Natural killer cell (primary cell): ENCODE results near the gene AOC2. TPM values are rescaled to one million over a fixed set of nuclear protein-coding genes. Genes with fewer than 3 reads are reported as not detected.

ENCODE experiments used
- ATAC-seq, 3 donors: fragments of 150-1000 bp in 2 of 3; fragments of 200-7000 bp in 1 of 3; cut with Tn5 transposase; 1 replicate in 1 of 3; 2 replicates in 2 of 3; pipeline ENCODE4 v1.10.0; 2021; ENCODE audit warnings: mild to moderate bottlenecking in 2 of 3, moderate library complexity in 2 of 3
- DNase-seq, 2 donors: peaks; one replicate each; pipeline versions ENCODE4 v3.0.0 to v3.0.0-alpha.2; 2013 to 2021; ENCODE audit warnings: mixed read lengths in 1 of 2
- H3K27ac ChIP-seq: one replicate; pipeline ENCODE4 v1.5.1; 2013; ENCODE audit warnings: mild to moderate bottlenecking, low read length
- H3K27me3 ChIP-seq: one replicate; pipeline ENCODE4 v1.6.1; 2013; ENCODE audit warnings: low read length; ENCODE audit not compliant: control insufficient read depth, insufficient read depth
- H3K36me3 ChIP-seq: one replicate; pipeline ENCODE4 v1.6.1; 2013; ENCODE audit warnings: low read length; ENCODE audit not compliant: control insufficient read depth, insufficient read depth
- H3K4me1 ChIP-seq: one replicate; pipeline ENCODE4 v1.6.1; 2013; ENCODE audit warnings: low read length; ENCODE audit not compliant: control insufficient read depth, insufficient read depth
- H3K4me3 ChIP-seq: one replicate; pipeline ENCODE4 v1.5.1; 2013; ENCODE audit warnings: low read length
- H3K9me3 ChIP-seq: one replicate; pipeline ENCODE4 v1.6.1; 2013; ENCODE audit warnings: low read length; ENCODE audit not compliant: control insufficient read depth, insufficient read depth
- H3K27ac Mint-ChIP-seq, 2 donors: one replicate each; pipeline ENCODE4 v1.8.0; 2022; ENCODE audit warnings: mild to moderate bottlenecking in 2 of 2, mixed read lengths in 2 of 2, moderate library complexity in 1 of 2
- H3K27me3 Mint-ChIP-seq, 2 donors: one replicate each; pipeline ENCODE4 v1.8.0; 2022; ENCODE audit warnings: low read depth in 2 of 2, mixed read lengths in 2 of 2
- H3K36me3 Mint-ChIP-seq: one replicate; pipeline ENCODE4 v1.8.0; 2022; ENCODE audit warnings: mixed read lengths
- H3K4me1 Mint-ChIP-seq, 2 donors: one replicate each; pipeline ENCODE4 v1.8.0; 2022; ENCODE audit warnings: mixed read lengths in 2 of 2
- H3K4me3 Mint-ChIP-seq: one replicate; pipeline ENCODE4 v1.8.0; 2022; ENCODE audit warnings: mild to moderate bottlenecking, moderate library complexity, mixed read lengths
- H3K9me3 Mint-ChIP-seq, 2 donors: one replicate each; pipeline ENCODE4 v1.8.0; 2022; ENCODE audit warnings: mixed read lengths in 2 of 2
- CTCF ChIP-seq: fragments of 200-600 bp; IDR thresholded peaks from one replicate; pipeline ENCODE4 v1.8.0; 2022; ENCODE audit warnings: antibody characterized with exemption
- WGBS: methylation state at CpG from one replicate; pipeline ENCODE4 v1.1.7; 2013; ENCODE audit warnings: missing lambda C conversion rate; ENCODE audit not compliant: insufficient coverage; 5-methylcytosine and 5-hydroxymethylcytosine counted together
- intact Hi-C: fragments of 100-400 bp; cut with micrococcal nuclease; formaldehyde crosslinking; loops from one replicate; pipeline ENCODE4 v1.14.2; 2022
- total RNA-seq, 4 donors: library from RNA; stranded (reverse); fragments of 120-200 nt in 1 of 4; gene quantifications; one replicate each; pipeline versions ENCODE4 v1.2.3 to v1.2.4, GENCODE V29; 2013 to 2022

AOC2 gene
- total RNA-seq, 3 donors from 2014 or later (not counting 1 experiment from before 2014, with no cell fraction given): 3.0 to 3.9 (median 3.5) TPM

DNA sequence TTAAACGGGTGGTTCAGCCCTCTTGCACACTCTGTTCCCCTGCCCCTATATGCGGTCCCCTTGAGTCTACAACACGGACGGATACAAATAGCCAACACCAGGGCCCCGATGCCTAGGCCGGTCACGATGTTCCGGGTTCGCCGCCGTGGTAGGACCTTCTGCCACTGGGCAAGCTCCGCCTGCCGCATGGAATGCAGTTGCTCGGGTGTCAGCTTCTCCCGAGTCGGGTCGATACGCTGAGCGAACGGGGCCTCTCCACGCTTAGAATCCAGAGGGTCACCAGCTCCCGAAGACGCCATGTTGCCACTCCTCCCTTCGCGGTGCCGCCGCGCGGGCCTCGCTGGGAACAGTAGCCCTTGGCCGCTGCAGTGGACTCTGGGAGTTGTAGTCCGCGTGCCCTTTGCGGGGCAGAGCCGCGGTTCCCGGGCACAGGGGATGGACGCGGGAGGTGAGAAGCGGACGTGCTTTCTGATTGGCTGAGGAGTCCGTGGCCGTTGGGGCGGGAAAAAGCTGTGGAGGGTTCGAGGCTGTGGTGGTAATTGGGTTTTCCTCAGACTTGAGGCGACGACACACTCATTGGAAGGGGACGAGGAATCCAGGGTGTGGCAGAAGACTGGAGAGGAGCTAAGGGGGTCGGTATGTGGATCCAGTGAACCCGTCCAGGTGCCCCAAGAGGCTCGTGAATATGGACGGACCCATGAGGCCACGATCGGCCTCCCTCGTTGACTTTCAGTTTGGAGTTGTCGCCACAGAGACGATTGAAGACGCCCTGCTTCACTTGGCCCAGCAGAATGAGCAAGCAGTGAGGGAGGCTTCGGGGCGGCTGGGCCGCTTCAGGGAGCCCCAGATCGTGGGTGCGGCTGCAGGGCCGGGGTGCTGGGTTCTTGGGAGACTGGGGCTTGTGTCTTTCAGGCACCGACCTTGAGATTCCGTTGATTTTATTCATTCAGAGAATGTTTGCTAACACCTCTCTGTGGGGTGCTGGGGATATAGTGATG is 45.7 kb upstream of the AOC2 start, which contains the start of the genes CNTD1 and COA3:
CNTD1 (plus strand) TSS at position 479 of the 998 bp plus-strand sequence; CDS start at position 686, 207 bp downstream.
COA3 (minus strand) TSS at position 322 of the 998 bp plus-strand sequence; CDS start at position 299, 23 bp downstream.
- ATAC-seq (peak; percentile 92 to 100 (median 99)), DNase-seq (peak; percentile 65 to 83)
- peaks cover 19% of the 10 kb centered on the region for H3K4me1 ChIP-seq
- Mint-ChIP-seq H3K4me1 (peaks cover 18 to 37% of the 10 kb centered on the region in 2 donors), H3K36me3 (no peaks in the 10 kb centered on the region), H3K27me3 (peaks cover 0 to 3% of the 10 kb centered on the region in 2 donors), H3K27ac (peak within 1 kb of the TSS; percentile 85 to 90), H3K9me3 (no peaks in the 10 kb centered on the region), H3K4me3 (peak within 1 kb of the TSS; percentile 99)
- intact Hi-C loops: no loop called here
- H3K27me3 ChIP-seq: no peaks in the 10 kb centered on the region
- no peak within 1 kb of the TSS for H3K27ac ChIP-seq
- H3K4me3 ChIP-seq: peak within 1 kb of the TSS; percentile 79
- no peaks in the 10 kb centered on the region for H3K9me3 ChIP-seq
- 27% methylated on average over 66 of the region's 66 CpGs for WGBS
- H3K36me3 ChIP-seq: no peaks in the 10 kb centered on the region
- TF ChIP-seq CTCF: no peak

DNA sequence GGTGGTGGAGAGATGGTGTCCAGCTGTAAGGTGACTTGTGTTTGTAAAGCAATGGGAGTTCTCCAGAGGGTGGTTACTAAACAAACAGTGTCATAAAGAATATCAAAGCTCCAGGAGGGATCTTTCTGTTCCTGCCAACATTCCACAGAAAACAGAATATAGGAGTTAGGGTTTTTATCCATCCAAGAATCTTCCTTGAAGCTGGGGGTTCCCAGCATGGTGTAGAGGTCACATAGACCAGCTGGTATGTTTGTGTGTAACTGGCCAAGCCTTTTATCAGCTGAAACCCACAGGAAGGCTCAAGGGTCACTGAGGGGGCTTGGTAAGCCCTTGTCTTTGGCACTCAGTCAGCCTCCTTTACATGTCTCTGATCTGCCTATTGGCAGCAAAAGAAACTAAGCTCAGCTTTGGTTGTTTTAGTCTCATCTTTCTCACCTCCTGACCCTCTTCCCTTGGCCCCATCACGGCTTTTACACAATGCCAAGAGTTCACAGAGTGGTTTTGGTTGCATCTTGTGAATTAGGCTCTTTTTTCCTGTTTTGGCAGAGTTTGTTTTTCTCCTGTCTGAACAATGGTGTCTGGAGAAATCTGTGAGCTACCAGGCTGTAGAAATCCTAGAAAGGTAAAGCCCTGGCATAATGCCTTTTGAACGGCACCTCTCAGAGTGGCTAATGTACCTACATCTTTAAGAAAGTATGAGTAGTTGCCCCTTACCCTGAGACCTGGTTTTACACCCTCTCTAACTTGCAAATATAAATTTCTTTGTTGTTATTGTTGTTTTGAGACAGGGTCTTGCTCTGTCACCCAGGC is 41.1 kb upstream of the AOC2 start:
- Mint-ChIP-seq H3K27ac (no peak overlapping the region), H3K9me3 (no peaks in the 10 kb centered on the region), H3K27me3 (peaks cover 0 to 3% of the 10 kb centered on the region in 2 donors)

DNA sequence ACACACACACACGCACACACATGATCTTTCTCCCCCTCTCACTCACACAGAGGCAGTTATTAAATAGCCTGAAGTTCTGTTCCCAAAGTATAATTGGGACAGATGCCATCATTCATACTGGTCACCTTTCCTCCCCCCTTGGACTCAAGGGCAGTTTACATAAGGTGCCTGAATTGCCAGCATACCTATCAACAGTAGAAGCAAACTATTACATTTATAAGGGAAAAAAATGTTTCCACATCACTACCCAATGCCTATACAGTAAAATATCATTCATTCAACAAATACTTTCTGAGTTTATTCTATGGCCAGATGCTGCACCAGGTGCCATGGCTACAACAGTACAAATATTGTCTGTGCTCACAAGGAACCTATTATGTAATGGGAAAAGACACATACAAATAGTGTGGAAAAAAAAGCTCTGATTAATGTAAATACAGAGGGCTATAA is 39.4 kb upstream of the AOC2 start:
- no peak overlapping the region for H3K4me3 ChIP-seq
- no peak for ATAC-seq
- H3K27me3 ChIP-seq: no peaks in the 10 kb centered on the region
- H3K27me3 Mint-ChIP-seq: no peaks in the 10 kb centered on the region
- intact Hi-C loops: no loop called here
- H3K4me3 Mint-ChIP-seq: no peak overlapping the region
- no peaks in the 10 kb centered on the region for H3K9me3 ChIP-seq
- H3K27ac ChIP-seq: no peak overlapping the region
- H3K4me1 Mint-ChIP-seq: no peaks in the 10 kb centered on the region
- H3K36me3 ChIP-seq: peaks cover 8% of the 10 kb centered on the region
- no peak for DNase-seq
- H3K36me3 Mint-ChIP-seq: no peaks in the 10 kb centered on the region
- no peaks in the 10 kb centered on the region for H3K9me3 Mint-ChIP-seq
- no peak for TF ChIP-seq CTCF
- WGBS: 96% methylated on average over 1 of the region's 1 CpG
- no peaks in the 10 kb centered on the region for H3K4me1 ChIP-seq
- no peak overlapping the region for H3K27ac Mint-ChIP-seq

More for the DNA sequence above, 41.1 kb upstream of the AOC2 start:
- Mint-ChIP-seq H3K36me3 (no peaks in the 10 kb centered on the region), H3K4me1 (peaks cover 7% of the 10 kb centered on the region in 2 donors), H3K4me3 (no peak overlapping the region)
- no peaks in the 10 kb centered on the region for H3K9me3 ChIP-seq
- peaks cover 8% of the 10 kb centered on the region for H3K4me1 ChIP-seq
- 84% methylated on average over 2 of the region's 2 CpGs for WGBS
- intact Hi-C loops: no loop called here
- ATAC-seq: no peak
- H3K4me3 ChIP-seq: no peak overlapping the region
- no peak for DNase-seq
- H3K27me3 ChIP-seq: no peaks in the 10 kb centered on the region
- no peaks in the 10 kb centered on the region for H3K36me3 ChIP-seq
- no peak for TF ChIP-seq CTCF
- H3K27ac ChIP-seq: no peak overlapping the region
